Measurements from ENCODE around the gene DGKA. TPM values are rescaled to one million over a fixed set of nuclear protein-coding genes. Genes with fewer than 3 reads are reported as not detected.

Gene DGKA
- total RNA-seq, 2 donors from 2014 or later, result 74.9 to 161 TPM

- intact Hi-C loops (cut with DNase I), result no loop called here
- peaks cover 4% of the 10 kb centered on the region for H3K4me1 ChIP-seq (replicated peaks)
- 0% methylated on average over 60 of the region's 60 CpGs for WGBS
These were observed 1.0 kb downstream of the DGKA start for GRCh38 chr12:55931780-55932550.

GRCh38 chr12:55932551-55932910, 1.6 kb downstream of the DGKA start:
- no peak for TF ChIP-seq CTCF (IDR thresholded peaks at IDR 0.05)
- TF ChIP-seq POLR2A (IDR thresholded peaks at IDR 0.05), result peak; percentile 12
- WGBS, result 6% methylated on average over 4 of the region's 4 CpGs
- peak overlapping the region; percentile 69 to 73 for H3K4me3 ChIP-seq
- H3K4me1 ChIP-seq (replicated peaks), result peaks cover 4% of the 10 kb centered on the region
- intact Hi-C loops (cut with DNase I), result no loop called here
- no peaks in the 10 kb centered on the region for H3K36me3 ChIP-seq
- no peaks in the 10 kb centered on the region for H3K9me3 ChIP-seq
- no peak for DNase-seq (ENCODE audit: low spot score)
- peak overlapping the region; percentile 94 to 97 for H3K27ac ChIP-seq
- no peaks in the 10 kb centered on the region for H3K27me3 ChIP-seq (replicated peaks; ENCODE audit: insufficient read depth)

More at GRCh38 chr12:55931780-55932550, 1.0 kb downstream of the DGKA start:
- H3K9me3 ChIP-seq, result no peaks in the 10 kb centered on the region
- H3K36me3 ChIP-seq, result no peaks in the 10 kb centered on the region
- TF ChIP-seq POLR2AphosphoS5 (IDR thresholded peaks at IDR 0.05) (peak; percentile 11), CTCF (IDR thresholded peaks at IDR 0.05) (no peak), POLR2A (IDR thresholded peaks at IDR 0.05) (no peak)
- peak overlapping the region; percentile 94 to 97 for H3K27ac ChIP-seq
- peak; percentile 70 for DNase-seq (ENCODE audit: low spot score)
- H3K4me3 ChIP-seq, result peak overlapping the region; percentile 69 to 73
- no peaks in the 10 kb centered on the region for H3K27me3 ChIP-seq (replicated peaks; ENCODE audit: insufficient read depth)

- no peaks in the 10 kb centered on the region for H3K27me3 ChIP-seq (replicated peaks; ENCODE audit: insufficient read depth)
- no peak for TF ChIP-seq CTCF (IDR thresholded peaks at IDR 0.05)
- TF ChIP-seq POLR2AphosphoS5 (IDR thresholded peaks at IDR 0.05), result peak; percentile 41
- peak; percentile 75 for TF ChIP-seq POLR2A (IDR thresholded peaks at IDR 0.05)
- H3K9me3 ChIP-seq, result no peaks in the 10 kb centered on the region
- no peaks in the 10 kb centered on the region for H3K36me3 ChIP-seq
- WGBS, result 41% methylated on average over 7 of the region's 7 CpGs
- H3K4me1 ChIP-seq (replicated peaks), result peaks cover 4% of the 10 kb centered on the region
- peak; percentile 55 for DNase-seq (ENCODE audit: low spot score)
- peak overlapping the region in 1 of 2 donors; percentile 73 for H3K4me3 ChIP-seq
- intact Hi-C loops (cut with DNase I), result no loop called here
- H3K27ac ChIP-seq, result peak overlapping the region; percentile 94 to 97
These were observed 2.3 kb downstream of the DGKA start for GRCh38 chr12:55933169-55933798.

- Histone ChIP-seq H3K4me1 (replicated peaks) (peaks cover 4% of the 10 kb centered on the region), H3K36me3 (no peaks in the 10 kb centered on the region), H3K4me3 (no peak overlapping the region), H3K9me3 (no peaks in the 10 kb centered on the region), H3K27me3 (replicated peaks; ENCODE audit: insufficient read depth) (no peaks in the 10 kb centered on the region), H3K27ac (no peak overlapping the region)
- WGBS, result 95% methylated on average over 1 of the region's 1 CpG
- TF ChIP-seq POLR2AphosphoS5 (IDR thresholded peaks at IDR 0.05) (no peak), POLR2A (IDR thresholded peaks at IDR 0.05) (no peak), CTCF (IDR thresholded peaks at IDR 0.05) (no peak)
- no peak for DNase-seq (ENCODE audit: low spot score)
- intact Hi-C loops (cut with DNase I), result no loop called here
These were observed 3.1 kb downstream of the DGKA start for GRCh38 chr12:55933799-55934742.

Data from prostate gland (tissue), 2 donors.